GM21360 (cell line): ENCODE results near the gene KAZN.
"Not testable (repeated sequence)": the region's sequence is repeated elsewhere in the genome, so short reads cannot be mapped to it uniquely, and the experiment has no call there.

Experiments
- ATAC-seq: cut with Tn5 transposase; IDR thresholded peaks from one replicate; pipeline ENCODE4 v1.9.1; 2021; ENCODE audit warnings: mild to moderate bottlenecking, moderate library complexity; ENCODE audit not compliant: unreplicated experiment

KAZN gene

GRCh38 chr1:15039017-15039648 is 440.6 kb downstream of the KAZN start:
- ATAC-seq = no peak

DNA sequence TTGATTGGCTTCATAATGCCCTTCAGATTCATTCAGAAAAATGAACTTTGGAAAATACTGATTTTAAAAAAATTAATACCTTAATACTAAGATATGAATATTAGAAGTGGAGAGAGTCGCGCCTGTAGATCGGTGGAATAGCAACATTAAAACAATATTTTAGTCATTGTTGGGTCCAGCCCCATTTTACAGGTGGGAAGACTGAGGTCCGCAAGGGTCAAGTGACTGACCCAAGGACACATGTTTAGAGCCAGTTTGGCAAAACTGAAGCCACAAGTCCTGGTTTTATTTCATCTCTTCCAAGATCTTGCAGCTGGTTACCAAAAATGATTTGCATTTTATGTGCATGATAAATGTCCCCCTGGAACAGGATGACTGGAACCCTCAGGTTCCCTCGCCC is 441.4 kb downstream of the KAZN start:
- ATAC-seq = no peak

- ATAC-seq = not testable (repeated sequence)
Measured at GRCh38 chr1:15040685-15041084, 442.2 kb downstream of the KAZN start.

DNA sequence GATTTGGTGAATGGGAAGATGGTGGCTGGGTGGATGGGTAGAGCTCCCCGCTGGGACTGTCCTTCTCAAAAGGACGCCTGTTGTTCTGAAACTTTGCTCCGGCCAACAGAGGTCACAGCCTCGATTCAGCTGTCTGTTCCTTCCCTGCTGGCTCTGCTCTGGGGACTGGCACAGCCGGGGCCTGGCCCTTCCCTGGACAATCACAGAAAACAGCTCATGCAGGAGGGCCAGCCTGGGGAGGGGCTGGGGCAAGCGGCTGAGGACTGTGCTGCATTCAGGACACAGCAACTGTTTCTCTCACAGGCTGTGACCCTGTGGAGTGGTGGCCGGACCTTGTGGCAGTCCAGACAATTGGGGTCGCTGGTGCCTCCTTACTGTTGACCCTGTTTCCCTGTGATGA is 444.4 kb downstream of the KAZN start:
- no peak for ATAC-seq

GRCh38 chr1:15043934-15044333 is 445.4 kb downstream of the KAZN start:
- ATAC-seq = no peak

DNA sequence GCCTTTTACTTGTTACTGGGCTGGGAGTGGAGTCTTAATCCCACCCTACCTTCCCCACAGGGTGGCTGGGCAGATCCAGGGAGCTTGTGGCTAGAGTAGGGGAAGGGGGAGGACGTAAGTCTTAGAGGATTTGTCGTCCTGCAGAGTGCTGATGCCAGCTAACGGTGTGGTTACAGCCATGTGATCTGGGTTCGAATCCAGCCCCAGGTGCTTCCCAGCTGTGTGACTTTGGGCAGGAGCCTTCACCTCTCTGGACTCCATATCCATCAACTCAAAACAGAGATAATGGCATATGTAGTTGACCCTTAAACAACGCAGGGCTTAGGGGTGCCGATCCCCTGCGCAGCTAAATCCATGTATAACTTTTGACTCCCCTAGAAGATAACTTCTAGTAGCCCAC is 446.6 kb downstream of the KAZN start:
- no peak for ATAC-seq

DNA sequence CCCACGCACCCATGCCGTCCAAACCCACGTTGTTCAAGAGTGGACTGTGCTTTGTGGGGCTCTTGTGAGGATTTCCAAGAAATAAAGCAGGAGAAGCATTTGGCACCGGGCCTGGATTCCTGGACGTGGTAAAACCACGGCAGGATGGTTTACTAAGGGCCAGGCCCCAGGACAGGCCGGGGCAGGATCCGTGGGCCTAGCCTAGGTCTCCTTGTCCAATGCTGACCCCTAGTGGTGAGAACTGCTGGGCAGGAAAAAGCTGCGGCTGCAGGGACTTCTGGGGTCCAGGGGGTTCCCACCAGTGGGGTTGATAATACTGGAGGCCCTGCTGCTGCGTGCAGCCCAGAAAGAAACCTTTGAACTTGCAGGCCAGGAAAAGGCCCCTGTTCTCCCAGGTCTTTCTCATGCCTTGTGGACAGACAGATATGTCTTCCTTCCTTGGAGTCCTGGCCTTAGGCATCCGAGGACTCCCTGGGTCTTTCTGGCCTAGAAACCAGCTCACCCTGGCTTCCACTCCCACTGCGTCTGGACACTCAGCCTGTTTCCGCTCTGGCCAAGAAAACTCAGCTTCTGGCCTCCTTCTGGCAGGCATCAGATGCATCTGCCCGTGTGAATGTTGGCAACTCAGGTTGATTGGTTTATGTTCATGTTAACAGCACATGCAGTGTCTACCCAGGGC is 448.1 kb downstream of the KAZN start:
- ATAC-seq = no peak

GRCh38 chr1:15047237-15047636 is 448.8 kb downstream of the KAZN start:
- ATAC-seq = no peak

DNA sequence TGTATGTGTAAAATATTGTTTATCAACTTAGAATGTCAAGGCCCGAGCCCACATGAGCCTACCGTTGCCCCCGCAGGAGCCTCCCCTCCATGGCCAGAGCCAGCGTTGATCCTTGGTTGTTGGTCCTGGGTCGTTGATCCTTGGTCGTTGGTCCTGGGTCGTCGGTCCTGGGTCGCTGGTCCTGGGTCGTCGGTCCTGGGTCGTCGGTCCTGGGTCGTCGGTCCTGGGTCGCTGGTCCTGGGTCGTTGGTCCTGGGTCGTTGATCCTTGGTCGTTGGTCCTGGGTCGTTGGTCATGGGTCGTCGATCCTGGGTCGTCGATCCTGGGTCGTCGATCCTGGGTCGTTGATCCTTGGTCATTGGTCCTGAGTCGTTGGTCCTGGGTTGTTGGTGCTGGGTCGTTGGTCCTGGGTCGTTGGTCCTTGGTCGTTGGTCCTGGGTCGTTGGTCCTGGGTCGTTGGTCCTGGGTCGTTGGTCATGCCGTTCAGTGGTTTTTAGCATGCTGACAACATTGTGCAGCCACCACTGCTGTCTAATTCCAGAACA is 450.0 kb downstream of the KAZN start:
- ATAC-seq = no peak

DNA sequence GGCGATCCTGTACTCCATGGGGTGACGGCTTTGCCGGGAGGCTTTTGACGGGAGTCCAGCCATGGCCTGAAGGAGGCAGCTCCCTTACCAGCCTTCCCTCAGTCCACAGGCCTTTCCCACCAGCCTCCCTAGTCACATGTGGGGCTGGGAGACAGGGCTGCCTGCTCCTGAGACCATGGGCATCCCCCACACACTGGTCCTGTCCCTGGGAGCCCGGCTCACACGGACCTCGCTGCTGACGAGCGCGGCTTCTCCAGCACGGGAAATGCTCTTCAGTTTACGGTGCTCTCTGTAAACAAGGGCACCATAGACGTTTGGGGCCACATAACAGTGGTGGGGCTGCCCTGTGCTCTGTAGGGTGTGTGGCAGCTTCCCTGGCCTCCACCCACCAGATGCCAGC is 450.6 kb downstream of the KAZN start:
- no peak for ATAC-seq

DNA sequence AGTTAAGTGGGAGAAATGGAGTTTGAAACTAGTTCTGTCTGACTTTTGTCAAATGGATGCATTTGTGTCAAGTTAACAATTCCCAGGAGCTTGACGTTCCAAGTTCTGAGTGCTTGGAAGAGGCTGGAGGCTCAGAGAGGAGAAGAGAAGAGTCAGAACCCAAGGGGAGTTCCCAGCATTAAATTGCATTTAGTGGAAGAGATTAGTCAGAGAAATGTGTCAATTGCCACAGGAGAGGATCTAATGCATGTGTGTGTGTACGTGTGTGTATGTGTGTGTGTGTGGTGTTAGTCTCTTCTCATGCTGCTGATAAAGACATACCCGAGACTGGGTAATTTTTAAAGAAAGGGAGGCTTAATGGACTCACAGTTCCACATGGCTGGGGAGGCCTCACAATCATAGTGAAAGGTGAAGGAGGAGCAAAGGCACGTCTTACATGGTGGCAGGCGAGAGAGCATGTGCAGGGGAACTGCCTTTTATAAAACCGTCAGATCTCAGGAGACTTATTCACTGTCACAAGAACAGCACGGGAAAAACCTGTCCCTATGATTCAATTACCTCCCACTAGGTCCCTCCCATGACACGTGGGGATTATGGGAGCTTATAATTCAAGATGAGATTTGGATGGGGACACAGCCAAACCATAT is 453.5 kb downstream of the KAZN start:
- no peak for ATAC-seq

DNA sequence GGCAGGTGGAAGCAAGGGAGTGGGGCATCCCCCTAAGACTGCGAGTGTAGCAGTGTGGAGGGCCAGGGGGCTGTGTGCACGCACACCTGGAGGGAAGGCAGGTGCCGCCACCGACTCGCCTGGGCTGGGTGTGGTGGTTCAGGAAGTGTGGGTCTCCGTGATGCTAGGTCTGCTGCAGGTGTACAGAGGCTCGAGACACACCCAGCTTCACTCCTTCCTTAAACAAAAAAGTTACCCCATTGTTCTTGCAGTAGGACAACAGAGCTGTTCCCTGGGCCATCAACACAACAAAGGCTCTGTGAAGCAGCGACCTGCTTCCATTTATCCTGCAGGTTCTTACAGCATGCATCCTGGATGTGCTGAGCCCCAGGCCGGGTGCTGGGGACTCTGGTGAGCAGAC is 454.7 kb downstream of the KAZN start:
- ATAC-seq = no peak

GRCh38 chr1:15055736-15056415 is 457.4 kb downstream of the KAZN start:
- no peak for ATAC-seq

- ATAC-seq = no peak
Measured at GRCh38 chr1:15056515-15057285, 458.2 kb downstream of the KAZN start.

GRCh38 chr1:15057834-15058233 is 459.3 kb downstream of the KAZN start:
- no peak for ATAC-seq

- no peak for ATAC-seq
Measured at GRCh38 chr1:15058261-15058660, 459.8 kb downstream of the KAZN start.

- ATAC-seq = no peak
Measured at GRCh38 chr1:15060104-15060503, 461.6 kb downstream of the KAZN start.

DNA sequence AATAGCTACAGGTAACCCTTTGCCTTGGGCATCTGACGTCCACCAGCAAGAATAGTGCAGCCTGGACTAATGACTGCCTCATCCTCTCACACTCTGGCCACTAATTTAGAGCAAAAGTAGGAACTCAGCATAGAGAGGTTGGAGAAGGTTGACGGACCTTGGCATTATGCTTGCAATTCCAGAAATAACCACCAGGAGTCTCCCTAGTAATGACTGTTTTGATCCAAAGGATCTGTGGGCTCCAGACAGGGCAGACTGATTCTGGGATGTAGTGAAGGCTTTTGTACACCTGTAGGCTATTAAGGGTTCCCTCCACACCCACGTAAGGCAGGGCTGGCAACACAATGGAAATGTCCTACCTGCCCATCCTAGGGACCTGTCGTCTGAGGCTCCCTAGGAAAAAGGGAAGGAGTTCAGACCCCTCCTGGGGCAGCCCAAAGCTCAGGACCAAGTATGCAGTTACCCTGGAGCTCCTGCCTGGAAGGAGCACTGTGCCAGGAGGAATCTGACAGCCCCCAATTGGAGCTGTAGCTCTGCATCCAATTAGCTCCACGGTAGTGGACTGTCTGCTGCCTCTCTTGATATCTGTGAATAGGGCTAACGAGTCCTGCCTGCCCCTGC is 464.1 kb downstream of the KAZN start:
- no peak for ATAC-seq

DNA sequence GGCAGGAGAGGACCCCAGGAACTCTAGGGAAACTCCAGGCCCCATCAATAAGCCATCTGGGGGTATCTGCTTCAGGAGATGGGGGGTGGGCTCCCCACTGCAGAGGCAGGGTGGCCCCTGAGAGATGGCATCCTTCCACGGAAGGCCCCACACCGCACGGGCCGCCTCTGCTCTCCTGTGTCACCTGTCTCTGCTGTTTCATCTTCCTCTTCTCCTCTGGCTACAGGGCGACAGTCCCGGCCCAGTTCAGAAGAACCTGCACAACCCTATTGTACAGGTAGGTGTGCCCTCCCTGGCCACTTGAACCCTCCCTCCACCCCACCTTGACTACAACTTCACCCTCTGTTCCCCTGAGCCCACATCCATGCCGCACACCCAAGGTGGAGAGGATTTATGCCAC is 464.9 kb downstream of the KAZN start:
- no peak for ATAC-seq

DNA sequence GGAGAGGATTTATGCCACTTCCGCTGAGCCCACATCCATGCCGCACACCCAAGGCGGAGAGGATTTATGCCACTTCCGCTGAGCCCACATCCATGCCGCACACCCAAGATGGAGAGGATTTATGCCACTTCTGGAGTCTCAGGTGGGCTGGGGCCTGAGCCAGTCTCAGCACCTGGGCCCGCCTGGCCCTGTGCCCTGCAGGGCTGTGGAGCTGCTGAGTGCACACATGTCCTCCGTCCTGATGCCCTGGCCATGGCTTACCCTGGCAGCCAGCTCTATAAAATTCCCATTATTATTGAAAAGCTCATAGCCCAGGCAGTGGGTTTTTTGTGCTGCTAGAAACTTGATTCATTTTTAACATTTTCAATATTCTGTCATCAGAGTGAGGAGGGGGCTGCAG is 465.3 kb downstream of the KAZN start:
- no peak for ATAC-seq
